Astrocyte (in vitro differentiated cells and primary cell): ENCODE data around the gene ATP2C2. TPM values are rescaled to one million over a fixed set of nuclear protein-coding genes. Genes with fewer than 3 reads are reported as not detected.

ENCODE experiments used
- DNase-seq: peaks from one replicate; pipeline ENCODE4 v3.0.0-alpha.2; 2010; ENCODE audit warnings: low read depth
- FAIRE-seq: peaks from 2 replicates; lab custom pipeline; 2011; peaks lifted over from hg19 to GRCh38; lab: Jason Lieb, UNC
- H2AFZ ChIP-seq: 2 replicates; pipeline ENCODE4 v1.6.0; 2012; ENCODE audit warnings: low read depth, low read length, inconsistent platforms
- H3K27ac ChIP-seq: 2 replicates; pipeline ENCODE4 v1.5.1; 2011; ENCODE audit warnings: low read depth, low read length, inconsistent platforms
- H3K27me3 ChIP-seq: 2 replicates; pipeline ENCODE4 v1.6.0; 2011; ENCODE audit warnings: low read length, inconsistent platforms; ENCODE audit not compliant: insufficient read depth
- H3K36me3 ChIP-seq: 2 replicates; pipeline ENCODE4 v1.5.1; 2011; ENCODE audit warnings: low read length, inconsistent platforms; ENCODE audit not compliant: insufficient read depth
- H3K4me1 ChIP-seq: 2 replicates; pipeline ENCODE4 v1.5.1; 2011; ENCODE audit warnings: low read length, inconsistent platforms; ENCODE audit not compliant: insufficient read depth
- H3K4me2 ChIP-seq: 2 replicates; pipeline ENCODE4 v1.6.0; 2012; ENCODE audit warnings: low read length, inconsistent platforms
- H3K4me3 ChIP-seq: 2 replicates; pipeline ENCODE4 v1.5.1; 2011; ENCODE audit warnings: low read depth, mild to moderate bottlenecking, low read length, inconsistent platforms; ENCODE audit not compliant: insufficient read depth
- H3K79me2 ChIP-seq: 2 replicates; pipeline ENCODE4 v1.6.0; 2012; ENCODE audit warnings: mild to moderate bottlenecking, low read length, inconsistent platforms; ENCODE audit not compliant: insufficient read depth
- H3K9ac ChIP-seq: 2 replicates; pipeline ENCODE4 v1.6.0; 2012; ENCODE audit warnings: mild to moderate bottlenecking, low read length, inconsistent platforms
- H3K9me3 ChIP-seq: 2 replicates; pipeline ENCODE4 v1.5.1; 2012; ENCODE audit warnings: low read depth, mild to moderate bottlenecking, low read length, inconsistent platforms; ENCODE audit not compliant: insufficient read depth
- H4K20me1 ChIP-seq: 2 replicates; pipeline ENCODE4 v1.6.0; 2012; ENCODE audit warnings: low read length, inconsistent platforms; ENCODE audit not compliant: insufficient read depth
- H3K27ac Mint-ChIP-seq: one replicate; pipeline ENCODE4 v1.8.0; 2021; ENCODE audit warnings: mild to moderate bottlenecking, mixed read lengths; ENCODE audit not compliant: unreplicated experiment
- H3K27me3 Mint-ChIP-seq: one replicate; pipeline ENCODE4 v1.8.0; 2021; ENCODE audit warnings: low read depth, mixed read lengths; ENCODE audit not compliant: unreplicated experiment
- H3K36me3 Mint-ChIP-seq: one replicate; pipeline ENCODE4 v1.8.0; 2021; ENCODE audit warnings: low read depth, mixed read lengths; ENCODE audit not compliant: unreplicated experiment
- H3K4me1 Mint-ChIP-seq: one replicate; pipeline ENCODE4 v1.8.0; 2021; ENCODE audit warnings: low read depth, mixed read lengths; ENCODE audit not compliant: unreplicated experiment
- H3K4me3 Mint-ChIP-seq: one replicate; pipeline ENCODE4 v1.8.0; 2021; ENCODE audit warnings: mild to moderate bottlenecking, moderate library complexity, mixed read lengths; ENCODE audit not compliant: unreplicated experiment
- H3K9me3 Mint-ChIP-seq: one replicate; pipeline ENCODE4 v1.8.0; 2021; ENCODE audit warnings: mild to moderate bottlenecking, mixed read lengths; ENCODE audit not compliant: unreplicated experiment
- CTCF ChIP-seq: IDR thresholded peaks from 2 replicates; pipeline ENCODE4 v1.5.1; 2011; ENCODE audit warnings: low read depth, mild to moderate bottlenecking, inconsistent platforms, low read length, moderate library complexity; ENCODE audit not compliant: insufficient read depth
- EZH2 ChIP-seq: IDR thresholded peaks from 2 replicates; pipeline ENCODE4 v1.6.1; 2012; ENCODE audit warnings: mild to moderate bottlenecking, low read length, inconsistent platforms; ENCODE audit not compliant: insufficient read depth
- total RNA-seq: library from RNA; stranded (reverse); gene quantifications from 2 replicates; pipeline ENCODE4 v1.2.1, GENCODE V29; 2021

The ATP2C2 gene
- total RNA-seq, 1 donor from 2014 or later: 0.41 TPM

- DNase-seq (no peak), FAIRE-seq (no peak)
- Mint-ChIP-seq H3K27ac (no peak overlapping the region), H3K9me3 (peaks cover 3% of the 10 kb centered on the region), H3K4me3 (no peak overlapping the region), H3K27me3 (peaks cover 40% of the 10 kb centered on the region), H3K4me1 (peaks cover 5% of the 10 kb centered on the region), H3K36me3 (peaks cover 2% of the 10 kb centered on the region)
- no peaks in the 10 kb centered on the region for H3K9me3 ChIP-seq
- H3K9ac ChIP-seq: no peak overlapping the region
- no peaks in the 10 kb centered on the region for H4K20me1 ChIP-seq
- H3K27ac ChIP-seq: no peak overlapping the region
- TF ChIP-seq CTCF (no peak), EZH2 (no peak)
- no peaks in the 10 kb centered on the region for H3K36me3 ChIP-seq
- H3K4me1 ChIP-seq: no peaks in the 10 kb centered on the region
- H3K4me3 ChIP-seq: no peak overlapping the region
- H3K4me2 ChIP-seq: no peak overlapping the region
- H3K27me3 ChIP-seq: peaks cover 34% of the 10 kb centered on the region
- H2AFZ ChIP-seq: no peak overlapping the region
- no peaks in the 10 kb centered on the region for H3K79me2 ChIP-seq
Observed at GRCh38 chr16:84408314-84408690, 40.0 kb downstream of the ATP2C2 start.

DNA sequence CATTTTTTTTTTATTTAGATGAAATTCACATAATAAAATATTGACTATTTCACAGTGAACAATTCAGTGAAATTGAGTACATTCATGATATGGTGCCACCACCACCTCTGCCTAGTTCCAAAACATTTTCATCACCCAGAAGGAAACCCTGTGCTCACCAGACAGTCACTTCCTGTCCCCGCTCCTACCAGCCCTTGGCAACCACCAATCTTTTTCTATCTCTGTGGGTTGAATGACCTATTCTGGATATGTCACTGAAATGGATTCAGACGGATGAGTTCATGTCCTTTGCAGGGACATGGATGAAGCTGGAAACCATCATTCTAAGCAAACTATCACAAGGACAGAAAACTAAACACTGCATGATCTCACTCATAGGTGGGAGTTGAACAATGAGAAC, 40.5 kb downstream of the ATP2C2 start:
- no peaks in the 10 kb centered on the region for H3K79me2 ChIP-seq
- peaks cover 5% of the 10 kb centered on the region for H3K4me1 Mint-ChIP-seq
- H3K36me3 Mint-ChIP-seq: peaks cover 2% of the 10 kb centered on the region
- H3K27me3 ChIP-seq: peaks cover 34% of the 10 kb centered on the region
- H3K4me2 ChIP-seq: no peak overlapping the region
- H3K27me3 Mint-ChIP-seq: peaks cover 43% of the 10 kb centered on the region
- H3K9me3 Mint-ChIP-seq: peaks cover 1% of the 10 kb centered on the region
- no peaks in the 10 kb centered on the region for H3K9me3 ChIP-seq
- H3K27ac ChIP-seq: no peak overlapping the region
- no peaks in the 10 kb centered on the region for H3K36me3 ChIP-seq
- no peak overlapping the region for H3K4me3 ChIP-seq
- H2AFZ ChIP-seq: no peak overlapping the region
- DNase-seq: no peak
- H3K4me1 ChIP-seq: no peaks in the 10 kb centered on the region
- H3K4me3 Mint-ChIP-seq: no peak overlapping the region
- H4K20me1 ChIP-seq: no peaks in the 10 kb centered on the region
- no peak for TF ChIP-seq CTCF
- TF ChIP-seq EZH2: no peak
- H3K27ac Mint-ChIP-seq: no peak overlapping the region
- no peak for FAIRE-seq
- H3K9ac ChIP-seq: no peak overlapping the region

GRCh38 chr16:84410361-84411138, 42.2 kb downstream of the ATP2C2 start:
- Mint-ChIP-seq H3K4me1 (peaks cover 5% of the 10 kb centered on the region), H3K36me3 (peaks cover 2% of the 10 kb centered on the region), H3K27me3 (peaks cover 46% of the 10 kb centered on the region), H3K27ac (no peak overlapping the region), H3K9me3 (no peaks in the 10 kb centered on the region), H3K4me3 (no peak overlapping the region)
- DNase-seq (no peak), FAIRE-seq (no peak)
- Histone ChIP-seq H3K79me2 (no peaks in the 10 kb centered on the region), H3K9me3 (no peaks in the 10 kb centered on the region), H2AFZ (no peak overlapping the region), H4K20me1 (no peaks in the 10 kb centered on the region), H3K36me3 (no peaks in the 10 kb centered on the region), H3K4me3 (no peak overlapping the region), H3K27me3 (peaks cover 30% of the 10 kb centered on the region), H3K9ac (no peak overlapping the region), H3K4me2 (no peak overlapping the region), H3K27ac (no peak overlapping the region), H3K4me1 (no peaks in the 10 kb centered on the region)
- TF ChIP-seq CTCF (no peak), EZH2 (no peak)
